Measurements from ENCODE around the gene TBCD.

- TF ChIP-seq CTCF (IDR thresholded peaks at IDR 0.05; ENCODE audit: insufficient read depth, low read depth, low read length) (no peak), EZH2 (IDR thresholded peaks at IDR 0.05; ENCODE audit: insufficient read depth, low read length) (no peak)
Observed at GRCh38 chr17:82754297-82755208, 2.7 kb downstream of the TBCD start.
